ENCODE measurements around the gene APMAP. TPM values are rescaled to one million over a fixed set of nuclear protein-coding genes. Genes with fewer than 3 reads are reported as not detected.

The APMAP gene
- total and polyA plus RNA-seq, 4 donors: 132 to 378 (median 234) TPM

DNA sequence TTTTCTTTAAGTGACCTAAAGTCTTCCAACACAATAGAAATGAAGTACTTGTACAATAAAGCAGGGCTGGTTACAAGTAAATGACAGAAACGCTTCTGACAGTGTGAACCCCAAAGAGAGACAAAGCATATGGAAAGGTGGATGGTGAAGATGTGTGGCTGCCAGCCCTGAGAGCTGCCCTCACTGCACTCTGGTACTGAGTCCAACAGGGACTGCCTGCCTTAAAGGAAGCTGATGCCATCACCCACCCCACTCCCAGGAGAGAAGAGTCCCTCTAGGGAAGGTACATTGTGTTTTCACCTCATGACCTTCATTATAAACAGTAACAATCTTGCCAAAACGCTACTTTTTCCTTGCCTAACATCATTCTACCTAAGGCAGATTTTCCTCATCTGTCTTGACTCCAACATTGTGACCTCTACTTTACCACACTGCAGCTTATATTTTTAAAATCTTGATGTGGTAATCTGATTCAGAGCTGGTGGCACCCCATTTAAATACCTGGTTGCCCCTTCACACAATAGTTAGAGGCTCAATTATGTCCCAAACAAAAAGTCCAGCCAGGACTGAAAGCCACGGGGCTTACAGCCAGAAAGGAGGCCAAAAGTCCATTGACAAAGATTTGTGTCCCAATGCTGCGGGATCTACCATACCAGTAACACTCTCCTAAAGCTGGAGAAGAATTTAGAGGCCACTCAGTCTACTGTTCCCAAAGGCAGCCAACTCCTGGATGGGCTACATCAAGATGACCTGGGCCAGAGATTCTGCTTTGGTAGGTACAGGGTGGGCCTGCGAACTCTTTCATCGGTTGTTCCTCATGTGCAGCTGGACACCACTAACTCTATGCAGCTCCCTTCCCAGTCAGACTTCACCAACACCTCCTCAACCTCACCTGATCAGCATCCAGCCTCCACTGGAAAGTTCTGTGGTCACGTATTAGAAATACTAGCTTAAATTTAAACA is 4.4 kb downstream of the APMAP start:
- WGBS: 42% methylated on average over 7 of the region's 7 CpGs
- H3K36me3 ChIP-seq (ENCODE audit: control insufficient read depth in 4 of 4, insufficient read depth in 3 of 4, low read depth in 1 of 4, low read length in 3 of 4): peaks cover 0 to 2% (median 0%) of the 10 kb centered on the region in 4 donors
- peaks cover 12 to 75% (median 60%) of the 10 kb centered on the region in 4 donors for H3K4me1 ChIP-seq (ENCODE audit: control insufficient read depth in 4 of 4, insufficient read depth in 4 of 4, low read length in 3 of 4)
- H3K27me3 ChIP-seq (ENCODE audit: control insufficient read depth in 4 of 4, insufficient read depth in 4 of 4, low read length in 3 of 4): no peaks in the 10 kb centered on the region
- H3K9ac ChIP-seq (ENCODE audit: low read depth in 1 of 2, low read length in 2 of 2): no peak overlapping the region
- peak; percentile 14 for TF ChIP-seq ATF3 (IDR thresholded peaks at IDR 0.05)
- TF ChIP-seq REST (IDR thresholded peaks at IDR 0.05): no peak
- peak; percentile 71 for TF ChIP-seq SP1 (IDR thresholded peaks at IDR 0.05)
- peak in 1 of 2 donors; percentile 35 for TF ChIP-seq JUND (IDR thresholded peaks at IDR 0.05)
- TF ChIP-seq EGR1 (IDR thresholded peaks at IDR 0.05; ENCODE audit: low read depth in 2 of 2): no peak
- TF ChIP-seq, protein P1, sequence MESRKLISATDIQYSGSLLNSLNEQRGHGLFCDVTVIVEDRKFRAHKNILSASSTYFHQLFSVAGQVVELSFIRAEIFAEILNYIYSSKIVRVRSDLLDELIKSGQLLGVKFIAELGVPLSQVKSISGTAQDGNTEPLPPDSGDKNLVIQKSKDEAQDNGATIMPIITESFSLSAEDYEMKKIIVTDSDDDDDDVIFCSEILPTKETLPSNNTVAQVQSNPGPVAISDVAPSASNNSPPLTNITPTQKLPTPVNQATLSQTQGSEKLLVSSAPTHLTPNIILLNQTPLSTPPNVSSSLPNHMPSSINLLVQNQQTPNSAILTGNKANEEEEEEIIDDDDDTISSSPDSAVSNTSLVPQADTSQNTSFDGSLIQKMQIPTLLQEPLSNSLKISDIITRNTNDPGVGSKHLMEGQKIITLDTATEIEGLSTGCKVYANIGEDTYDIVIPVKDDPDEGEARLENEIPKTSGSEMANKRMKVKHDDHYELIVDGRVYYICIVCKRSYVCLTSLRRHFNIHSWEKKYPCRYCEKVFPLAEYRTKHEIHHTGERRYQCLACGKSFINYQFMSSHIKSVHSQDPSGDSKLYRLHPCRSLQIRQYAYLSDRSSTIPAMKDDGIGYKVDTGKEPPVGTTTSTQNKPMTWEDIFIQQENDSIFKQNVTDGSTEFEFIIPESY (IDR thresholded peaks at IDR 0.05): no peak
- peak; percentile 70 to 74 for TF ChIP-seq HNF4A (conservative IDR thresholded peaks at IDR 0.05)
- peak; percentile 17 for TF ChIP-seq NR2F2 (IDR thresholded peaks at IDR 0.05)
- TF ChIP-seq RXRA (IDR thresholded peaks at IDR 0.05): peak in 1 of 2 donors; percentile 55
- peak overlapping the region; percentile 80 to 93 for H3K27ac ChIP-seq (ENCODE audit: low read depth in 1 of 2, low read length in 2 of 2)
- DNase-seq (ENCODE audit: low spot score): no peak
- no peaks in the 10 kb centered on the region for H3K9me3 ChIP-seq (ENCODE audit: control insufficient read depth in 4 of 4, low read length in 3 of 4)
- peak overlapping the region; percentile 36 to 58 (median 55) for H3K4me3 ChIP-seq (ENCODE audit: low read depth in 1 of 3, low read length in 3 of 3)

GRCh38 chr20:24987244-24987643 is 5.3 kb downstream of the APMAP start:
- WGBS: 39% methylated on average over 2 of the region's 2 CpGs
- no peaks in the 10 kb centered on the region for H3K9me3 ChIP-seq (ENCODE audit: control insufficient read depth in 4 of 4, low read length in 3 of 4)
- no peak overlapping the region for H3K4me3 ChIP-seq (ENCODE audit: low read depth in 1 of 3, low read length in 3 of 3)
- peaks cover 12 to 79% (median 64%) of the 10 kb centered on the region in 4 donors for H3K4me1 ChIP-seq (ENCODE audit: control insufficient read depth in 4 of 4, insufficient read depth in 4 of 4, low read length in 3 of 4)
- H3K27me3 ChIP-seq (ENCODE audit: control insufficient read depth in 4 of 4, insufficient read depth in 4 of 4, low read length in 3 of 4): no peaks in the 10 kb centered on the region
- peak overlapping the region; percentile 80 to 93 for H3K27ac ChIP-seq (ENCODE audit: low read depth in 1 of 2, low read length in 2 of 2)
- DNase-seq (ENCODE audit: low spot score): no peak
- peaks cover 0 to 6% (median under 1%) of the 10 kb centered on the region in 4 donors for H3K36me3 ChIP-seq (ENCODE audit: control insufficient read depth in 4 of 4, insufficient read depth in 3 of 4, low read depth in 1 of 4, low read length in 3 of 4)
- H3K9ac ChIP-seq (ENCODE audit: low read depth in 1 of 2, low read length in 2 of 2): no peak overlapping the region
- peak; percentile 86 for TF ChIP-seq FOXA2 (IDR thresholded peaks at IDR 0.05)
- TF ChIP-seq SP1 (IDR thresholded peaks at IDR 0.05): no peak
- TF ChIP-seq RAD21 (IDR thresholded peaks at IDR 0.05): no peak
- peak; percentile 49 to 65 for TF ChIP-seq HNF4A (conservative IDR thresholded peaks at IDR 0.05)
- TF ChIP-seq HNF4G (IDR thresholded peaks at IDR 0.05): peak; percentile 30
- peak; percentile 11 to 40 for TF ChIP-seq EGR1 (IDR thresholded peaks at IDR 0.05; ENCODE audit: low read depth in 2 of 2)
- TF ChIP-seq, protein P2, sequence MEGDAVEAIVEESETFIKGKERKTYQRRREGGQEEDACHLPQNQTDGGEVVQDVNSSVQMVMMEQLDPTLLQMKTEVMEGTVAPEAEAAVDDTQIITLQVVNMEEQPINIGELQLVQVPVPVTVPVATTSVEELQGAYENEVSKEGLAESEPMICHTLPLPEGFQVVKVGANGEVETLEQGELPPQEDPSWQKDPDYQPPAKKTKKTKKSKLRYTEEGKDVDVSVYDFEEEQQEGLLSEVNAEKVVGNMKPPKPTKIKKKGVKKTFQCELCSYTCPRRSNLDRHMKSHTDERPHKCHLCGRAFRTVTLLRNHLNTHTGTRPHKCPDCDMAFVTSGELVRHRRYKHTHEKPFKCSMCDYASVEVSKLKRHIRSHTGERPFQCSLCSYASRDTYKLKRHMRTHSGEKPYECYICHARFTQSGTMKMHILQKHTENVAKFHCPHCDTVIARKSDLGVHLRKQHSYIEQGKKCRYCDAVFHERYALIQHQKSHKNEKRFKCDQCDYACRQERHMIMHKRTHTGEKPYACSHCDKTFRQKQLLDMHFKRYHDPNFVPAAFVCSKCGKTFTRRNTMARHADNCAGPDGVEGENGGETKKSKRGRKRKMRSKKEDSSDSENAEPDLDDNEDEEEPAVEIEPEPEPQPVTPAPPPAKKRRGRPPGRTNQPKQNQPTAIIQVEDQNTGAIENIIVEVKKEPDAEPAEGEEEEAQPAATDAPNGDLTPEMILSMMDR (IDR thresholded peaks at IDR 0.05; ENCODE audit: low read depth, low read length, missing input control): no peak
- peak; percentile 55 to 78 for TF ChIP-seq RXRA (IDR thresholded peaks at IDR 0.05)
- TF ChIP-seq FOXA1 (IDR thresholded peaks at IDR 0.05): peak; percentile 79
- no peak for TF ChIP-seq NR2F2 (IDR thresholded peaks at IDR 0.05)
- TF ChIP-seq YY1 (IDR thresholded peaks at IDR 0.05): peak; percentile 40
- peak; percentile 34 for TF ChIP-seq MAX (IDR thresholded peaks at IDR 0.05)
- TF ChIP-seq ATF3 (IDR thresholded peaks at IDR 0.05): peak; percentile 88
- TF ChIP-seq, protein P1 (IDR thresholded peaks at IDR 0.05): peak; percentile 28

Measured in liver (tissue), 9 donors.